Measurements from ENCODE around the gene TRAF2.

DNA sequence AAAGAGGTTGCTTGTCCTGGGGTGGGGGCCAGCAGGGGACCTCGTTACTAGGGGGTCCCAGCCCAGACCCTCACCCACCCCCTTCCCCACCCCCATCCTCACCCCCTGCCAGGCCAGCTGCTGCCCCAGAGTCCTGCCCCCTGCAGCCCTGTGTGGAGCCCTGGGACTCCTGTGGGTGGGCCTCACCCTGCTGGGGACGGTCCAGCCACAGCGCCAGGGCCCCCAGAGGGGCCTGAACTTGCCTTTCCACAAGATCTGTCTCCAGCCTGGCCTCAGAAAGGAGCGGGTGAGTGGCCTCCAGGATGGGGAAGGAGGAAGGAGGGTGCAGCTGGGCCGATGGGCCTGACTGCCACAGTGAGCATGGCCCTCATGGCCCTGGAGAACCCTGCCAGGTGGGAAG, 83.5 kb downstream of the TRAF2 start:
- TF ChIP-seq, protein P1, sequence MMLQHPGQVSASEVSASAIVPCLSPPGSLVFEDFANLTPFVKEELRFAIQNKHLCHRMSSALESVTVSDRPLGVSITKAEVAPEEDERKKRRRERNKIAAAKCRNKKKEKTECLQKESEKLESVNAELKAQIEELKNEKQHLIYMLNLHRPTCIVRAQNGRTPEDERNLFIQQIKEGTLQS (IDR thresholded peaks at IDR 0.05), result no peak
- TF ChIP-seq, protein P1 (CRISPR knock-in tag; conservative IDR thresholded peaks at IDR 0.05), result no peak
- TF ChIP-seq RBM22 (IDR thresholded peaks at IDR 0.05; ENCODE audit: low read depth, low read length, poor library complexity, severe bottlenecking), result no peak
- no peak for TF ChIP-seq RCOR1 (IDR thresholded peaks at IDR 0.05; ENCODE audit: borderline replicate concordance in 1 of 2, low read depth in 2 of 2, low read length in 2 of 2)
- TF ChIP-seq, protein P2, sequence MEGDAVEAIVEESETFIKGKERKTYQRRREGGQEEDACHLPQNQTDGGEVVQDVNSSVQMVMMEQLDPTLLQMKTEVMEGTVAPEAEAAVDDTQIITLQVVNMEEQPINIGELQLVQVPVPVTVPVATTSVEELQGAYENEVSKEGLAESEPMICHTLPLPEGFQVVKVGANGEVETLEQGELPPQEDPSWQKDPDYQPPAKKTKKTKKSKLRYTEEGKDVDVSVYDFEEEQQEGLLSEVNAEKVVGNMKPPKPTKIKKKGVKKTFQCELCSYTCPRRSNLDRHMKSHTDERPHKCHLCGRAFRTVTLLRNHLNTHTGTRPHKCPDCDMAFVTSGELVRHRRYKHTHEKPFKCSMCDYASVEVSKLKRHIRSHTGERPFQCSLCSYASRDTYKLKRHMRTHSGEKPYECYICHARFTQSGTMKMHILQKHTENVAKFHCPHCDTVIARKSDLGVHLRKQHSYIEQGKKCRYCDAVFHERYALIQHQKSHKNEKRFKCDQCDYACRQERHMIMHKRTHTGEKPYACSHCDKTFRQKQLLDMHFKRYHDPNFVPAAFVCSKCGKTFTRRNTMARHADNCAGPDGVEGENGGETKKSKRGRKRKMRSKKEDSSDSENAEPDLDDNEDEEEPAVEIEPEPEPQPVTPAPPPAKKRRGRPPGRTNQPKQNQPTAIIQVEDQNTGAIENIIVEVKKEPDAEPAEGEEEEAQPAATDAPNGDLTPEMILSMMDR (IDR thresholded peaks at IDR 0.05 in 2 of 3, conservative IDR thresholded peaks at IDR 0.05 in 1 of 3; ENCODE audit: insufficient read depth in 2 of 3, low read depth in 1 of 3, low read length in 3 of 3), result no peak
- TF ChIP-seq CEBPB (tag; IDR thresholded peaks at IDR 0.05), result no peak
- TF ChIP-seq CBX3 (IDR thresholded peaks at IDR 0.05; ENCODE audit: borderline replicate concordance in 1 of 2, low read length in 2 of 2), result no peak
- TF ChIP-seq ZSCAN29 (IDR thresholded peaks at IDR 0.05), result no peak
- TF ChIP-seq, protein P3, sequence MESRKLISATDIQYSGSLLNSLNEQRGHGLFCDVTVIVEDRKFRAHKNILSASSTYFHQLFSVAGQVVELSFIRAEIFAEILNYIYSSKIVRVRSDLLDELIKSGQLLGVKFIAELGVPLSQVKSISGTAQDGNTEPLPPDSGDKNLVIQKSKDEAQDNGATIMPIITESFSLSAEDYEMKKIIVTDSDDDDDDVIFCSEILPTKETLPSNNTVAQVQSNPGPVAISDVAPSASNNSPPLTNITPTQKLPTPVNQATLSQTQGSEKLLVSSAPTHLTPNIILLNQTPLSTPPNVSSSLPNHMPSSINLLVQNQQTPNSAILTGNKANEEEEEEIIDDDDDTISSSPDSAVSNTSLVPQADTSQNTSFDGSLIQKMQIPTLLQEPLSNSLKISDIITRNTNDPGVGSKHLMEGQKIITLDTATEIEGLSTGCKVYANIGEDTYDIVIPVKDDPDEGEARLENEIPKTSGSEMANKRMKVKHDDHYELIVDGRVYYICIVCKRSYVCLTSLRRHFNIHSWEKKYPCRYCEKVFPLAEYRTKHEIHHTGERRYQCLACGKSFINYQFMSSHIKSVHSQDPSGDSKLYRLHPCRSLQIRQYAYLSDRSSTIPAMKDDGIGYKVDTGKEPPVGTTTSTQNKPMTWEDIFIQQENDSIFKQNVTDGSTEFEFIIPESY (CRISPR knock-in tag; IDR thresholded peaks at IDR 0.05), result no peak
- TF ChIP-seq, protein P4, sequence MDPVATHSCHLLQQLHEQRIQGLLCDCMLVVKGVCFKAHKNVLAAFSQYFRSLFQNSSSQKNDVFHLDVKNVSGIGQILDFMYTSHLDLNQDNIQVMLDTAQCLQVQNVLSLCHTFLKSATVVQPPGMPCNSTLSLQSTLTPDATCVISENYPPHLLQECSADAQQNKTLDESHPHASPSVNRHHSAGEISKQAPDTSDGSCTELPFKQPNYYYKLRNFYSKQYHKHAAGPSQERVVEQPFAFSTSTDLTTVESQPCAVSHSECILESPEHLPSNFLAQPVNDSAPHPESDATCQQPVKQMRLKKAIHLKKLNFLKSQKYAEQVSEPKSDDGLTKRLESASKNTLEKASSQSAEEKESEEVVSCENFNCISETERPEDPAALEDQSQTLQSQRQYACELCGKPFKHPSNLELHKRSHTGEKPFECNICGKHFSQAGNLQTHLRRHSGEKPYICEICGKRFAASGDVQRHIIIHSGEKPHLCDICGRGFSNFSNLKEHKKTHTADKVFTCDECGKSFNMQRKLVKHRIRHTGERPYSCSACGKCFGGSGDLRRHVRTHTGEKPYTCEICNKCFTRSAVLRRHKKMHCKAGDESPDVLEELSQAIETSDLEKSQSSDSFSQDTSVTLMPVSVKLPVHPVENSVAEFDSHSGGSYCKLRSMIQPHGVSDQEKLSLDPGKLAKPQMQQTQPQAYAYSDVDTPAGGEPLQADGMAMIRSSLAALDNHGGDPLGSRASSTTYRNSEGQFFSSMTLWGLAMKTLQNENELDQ (CRISPR knock-in tag; IDR thresholded peaks at IDR 0.05; ENCODE audit: borderline replicate concordance), result no peak
- TF ChIP-seq POLR2A (conservative IDR thresholded peaks at IDR 0.05), result no peak
